Adrenal gland (tissue), 5 donors: ENCODE measurements around the gene KCNJ1.

Experiments used
- POLR2A ChIP-seq, 2 donors: fragments of 450-650 bp; IDR thresholded peaks; one replicate each; pipeline ENCODE4 v1.6.1; 2017; ENCODE audit warnings: antibody characterized with exemption in 2 of 2, mild to moderate bottlenecking in 2 of 2, moderate library complexity in 1 of 2
- TF ChIP-seq, protein P1 (sequence below), 6 experiments: fragments of 450-650 bp in 4 of 6; fragments of 200-600 bp in 2 of 6; sonication (generic) in 1 of 6; IDR thresholded peaks; 1 replicate in 5 of 6; 2 replicates in 1 of 6; pipeline versions ENCODE4 v1.5.1 to v1.8.0; 2016 to 2021; ENCODE audit warnings: antibody characterized with exemption in 6 of 6, mild to moderate bottlenecking in 2 of 6, moderate library complexity in 1 of 6
- donor health status: DM: no; HTN: no; CAD: no.

DNA sequence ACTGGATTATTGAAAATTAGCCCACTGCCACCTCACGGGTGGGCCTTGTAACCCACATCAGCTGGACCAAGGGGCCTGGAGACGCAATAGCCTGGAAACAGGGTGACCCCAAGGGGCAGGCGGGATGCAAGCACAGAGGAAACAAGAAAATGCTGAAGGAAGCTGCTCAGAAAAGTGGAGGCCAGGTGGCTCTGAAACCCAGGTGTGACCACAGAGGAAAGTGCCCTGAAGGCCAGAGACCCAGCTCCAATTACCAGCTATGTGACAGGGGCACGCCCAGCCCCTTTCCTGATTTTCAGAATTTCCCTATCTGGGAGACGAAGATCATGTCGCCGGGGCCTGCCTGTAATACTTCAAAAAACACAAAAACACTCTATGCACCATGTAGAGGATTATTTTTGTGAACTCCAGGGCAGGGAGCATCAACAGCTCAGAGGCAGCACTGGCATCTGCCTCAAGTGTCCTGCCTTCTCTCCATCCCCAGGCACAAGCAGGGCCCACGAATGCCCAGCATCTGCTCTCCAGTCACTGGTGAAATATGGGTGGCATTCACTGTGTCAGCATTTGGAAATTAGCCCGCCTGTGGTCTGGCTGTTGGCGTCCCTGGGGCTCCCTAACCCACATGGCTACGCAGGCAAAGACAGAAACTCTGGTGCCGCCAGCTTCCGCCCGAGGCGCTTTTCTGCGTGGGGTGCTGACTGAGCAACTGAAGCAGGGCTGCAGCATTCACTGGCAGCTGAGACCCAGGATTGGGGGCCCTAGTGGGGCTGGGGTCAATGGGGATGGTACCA is 6.3 kb downstream of the KCNJ1 start:
- TF ChIP-seq, protein P1, sequence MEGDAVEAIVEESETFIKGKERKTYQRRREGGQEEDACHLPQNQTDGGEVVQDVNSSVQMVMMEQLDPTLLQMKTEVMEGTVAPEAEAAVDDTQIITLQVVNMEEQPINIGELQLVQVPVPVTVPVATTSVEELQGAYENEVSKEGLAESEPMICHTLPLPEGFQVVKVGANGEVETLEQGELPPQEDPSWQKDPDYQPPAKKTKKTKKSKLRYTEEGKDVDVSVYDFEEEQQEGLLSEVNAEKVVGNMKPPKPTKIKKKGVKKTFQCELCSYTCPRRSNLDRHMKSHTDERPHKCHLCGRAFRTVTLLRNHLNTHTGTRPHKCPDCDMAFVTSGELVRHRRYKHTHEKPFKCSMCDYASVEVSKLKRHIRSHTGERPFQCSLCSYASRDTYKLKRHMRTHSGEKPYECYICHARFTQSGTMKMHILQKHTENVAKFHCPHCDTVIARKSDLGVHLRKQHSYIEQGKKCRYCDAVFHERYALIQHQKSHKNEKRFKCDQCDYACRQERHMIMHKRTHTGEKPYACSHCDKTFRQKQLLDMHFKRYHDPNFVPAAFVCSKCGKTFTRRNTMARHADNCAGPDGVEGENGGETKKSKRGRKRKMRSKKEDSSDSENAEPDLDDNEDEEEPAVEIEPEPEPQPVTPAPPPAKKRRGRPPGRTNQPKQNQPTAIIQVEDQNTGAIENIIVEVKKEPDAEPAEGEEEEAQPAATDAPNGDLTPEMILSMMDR (IDR thresholded peaks at IDR 0.05): no peak
- TF ChIP-seq POLR2A (IDR thresholded peaks at IDR 0.05): no peak
